H1 (cell line): ENCODE data around the gene TRIM9.

Experiments
- CHD2 ChIP-seq: IDR thresholded peaks from 2 replicates; pipeline ENCODE4 v1.6.1; 2012; ENCODE audit warnings: low read length, improper control_type of control experiment
- EP300 ChIP-seq, 2 experiments: IDR thresholded peaks; 1 replicate in 1 of 2; 2 replicates in 1 of 2; pipeline ENCODE4 v1.6.1; 2011 to 2012; ENCODE audit warnings: low read depth in 2 of 2, low read length in 2 of 2, mild to moderate bottlenecking in 2 of 2, borderline replicate concordance in 1 of 2, inconsistent platforms in 1 of 2, moderate library complexity in 1 of 2
- EZH2 ChIP-seq: fragments of 200-600 bp; sonication (generic); IDR thresholded peaks from 2 replicates; pipeline ENCODE4 v1.7.1; 2012; ENCODE audit warnings: low read depth, mild to moderate bottlenecking, moderate library complexity, low read length, inconsistent platforms; ENCODE audit not compliant: severe bottlenecking
- GABPA ChIP-seq: IDR thresholded peaks from 2 replicates; pipeline ENCODE4 v1.6.1; 2011; ENCODE audit warnings: mild to moderate bottlenecking, low read length, moderate library complexity, borderline replicate concordance; ENCODE audit not compliant: insufficient read depth
- JUND ChIP-seq: IDR thresholded peaks from 2 replicates; pipeline ENCODE4 v1.6.1; 2011; ENCODE audit warnings: mild to moderate bottlenecking, improper control_type of control experiment, low read length
- NRF1 ChIP-seq: IDR thresholded peaks from 2 replicates; pipeline ENCODE4 v1.6.1; 2011; ENCODE audit warnings: mild to moderate bottlenecking, low read depth, low read length, improper control_type of control experiment
- POLR2AphosphoS5 ChIP-seq: IDR thresholded peaks from 2 replicates; pipeline ENCODE4 v1.6.1; 2011; ENCODE audit warnings: low read depth, low read length
- RFX5 ChIP-seq: IDR thresholded peaks from 2 replicates; pipeline ENCODE4 v1.6.1; 2011; ENCODE audit warnings: low read depth, low read length, improper control_type of control experiment, borderline replicate concordance
- TCF12 ChIP-seq: IDR thresholded peaks from 2 replicates; pipeline ENCODE4 v1.6.1; 2011; ENCODE audit warnings: low read depth, mild to moderate bottlenecking, low read length
- USF2 ChIP-seq: IDR thresholded peaks from 2 replicates; pipeline ENCODE4 v1.6.1; 2011; ENCODE audit warnings: low read length, improper control_type of control experiment
- TF ChIP-seq, protein P1 (sequence below), 3 experiments: IDR thresholded peaks; 1 replicate in 2 of 3; 2 replicates in 1 of 3; pipeline versions ENCODE4 v1.5.1 to v1.6.1; 2011; ENCODE audit warnings: low read length in 3 of 3, mild to moderate bottlenecking in 3 of 3, inconsistent platforms in 2 of 3, low read depth in 1 of 3, moderate library complexity in 1 of 3; ENCODE audit not compliant: insufficient read depth in 1 of 3; ENCODE audit errors: control extremely low read depth in 1 of 3
- TF ChIP-seq, protein P2 (sequence below): IDR thresholded peaks from 2 replicates; pipeline ENCODE4 v1.6.1; 2011; ENCODE audit warnings: low read depth, mild to moderate bottlenecking, low read length; ENCODE audit not compliant: insufficient read depth

- TF ChIP-seq POLR2AphosphoS5 (no peak), USF2 (no peak), RFX5 (no peak), EP300 (IDR thresholded peaks at IDR 0.05; ENCODE audit: borderline replicate concordance in 1 of 2, low read depth in 2 of 2, low read length in 2 of 2) (no peak), TCF12 (no peak), GABPA (no peak), EZH2 (no peak), NRF1 (no peak), JUND (no peak), CHD2 (no peak)
- TF ChIP-seq, protein P1, sequence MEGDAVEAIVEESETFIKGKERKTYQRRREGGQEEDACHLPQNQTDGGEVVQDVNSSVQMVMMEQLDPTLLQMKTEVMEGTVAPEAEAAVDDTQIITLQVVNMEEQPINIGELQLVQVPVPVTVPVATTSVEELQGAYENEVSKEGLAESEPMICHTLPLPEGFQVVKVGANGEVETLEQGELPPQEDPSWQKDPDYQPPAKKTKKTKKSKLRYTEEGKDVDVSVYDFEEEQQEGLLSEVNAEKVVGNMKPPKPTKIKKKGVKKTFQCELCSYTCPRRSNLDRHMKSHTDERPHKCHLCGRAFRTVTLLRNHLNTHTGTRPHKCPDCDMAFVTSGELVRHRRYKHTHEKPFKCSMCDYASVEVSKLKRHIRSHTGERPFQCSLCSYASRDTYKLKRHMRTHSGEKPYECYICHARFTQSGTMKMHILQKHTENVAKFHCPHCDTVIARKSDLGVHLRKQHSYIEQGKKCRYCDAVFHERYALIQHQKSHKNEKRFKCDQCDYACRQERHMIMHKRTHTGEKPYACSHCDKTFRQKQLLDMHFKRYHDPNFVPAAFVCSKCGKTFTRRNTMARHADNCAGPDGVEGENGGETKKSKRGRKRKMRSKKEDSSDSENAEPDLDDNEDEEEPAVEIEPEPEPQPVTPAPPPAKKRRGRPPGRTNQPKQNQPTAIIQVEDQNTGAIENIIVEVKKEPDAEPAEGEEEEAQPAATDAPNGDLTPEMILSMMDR (IDR thresholded peaks at IDR 0.05; ENCODE audit: control extremely low read depth in 1 of 3, insufficient read depth in 1 of 3, low read depth in 1 of 3, low read length in 3 of 3): no peak
- TF ChIP-seq, protein P2, sequence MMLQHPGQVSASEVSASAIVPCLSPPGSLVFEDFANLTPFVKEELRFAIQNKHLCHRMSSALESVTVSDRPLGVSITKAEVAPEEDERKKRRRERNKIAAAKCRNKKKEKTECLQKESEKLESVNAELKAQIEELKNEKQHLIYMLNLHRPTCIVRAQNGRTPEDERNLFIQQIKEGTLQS: no peak
These were observed 127.8 kb downstream of the TRIM9 start for GRCh38 chr14:50967103-50967502.
